Neural cell (in vitro differentiated cells): ENCODE results near the gene MRPS26.

Experiments used
- CTCF ChIP-seq: fragments of 450-650 bp; IDR thresholded peaks from 2 replicates; pipeline ENCODE4 v1.5.1; 2014; ENCODE audit warnings: antibody characterized with exemption, mild to moderate bottlenecking, moderate library complexity; ENCODE audit not compliant: poor library complexity, severe bottlenecking
- EP300 ChIP-seq: fragments of 450-650 bp; conservative IDR thresholded peaks from 2 replicates; pipeline ENCODE4 v1.6.1; 2014; ENCODE audit warnings: antibody characterized with exemption, mild to moderate bottlenecking, moderate library complexity; ENCODE audit not compliant: poor library complexity, severe bottlenecking
- EZH2 ChIP-seq: fragments of 200-600, 300-800 bp; shearing (Covaris generic), sonication (generic); IDR thresholded peaks from 2 replicates; pipeline ENCODE4 v1.6.1; 2014; ENCODE audit warnings: antibody characterized with exemption, low read length, borderline replicate concordance, mild to moderate bottlenecking; ENCODE audit not compliant: insufficient read depth, poor library complexity, severe bottlenecking
- POLR2AphosphoS5 ChIP-seq: IDR thresholded peaks from 2 replicates; pipeline ENCODE4 v1.6.1; 2012
- REST ChIP-seq: IDR thresholded peaks from 2 replicates; pipeline ENCODE4 v1.6.1; 2012; ENCODE audit warnings: borderline replicate concordance
- SMC3 ChIP-seq: fragments of 450-650 bp; conservative IDR thresholded peaks from 2 replicates; pipeline ENCODE4 v1.6.1; 2014; ENCODE audit warnings: antibody characterized with exemption, mild to moderate bottlenecking, moderate library complexity; ENCODE audit not compliant: poor library complexity
- TAF1 ChIP-seq: IDR thresholded peaks from 2 replicates; pipeline ENCODE4 v1.6.1; 2012; ENCODE audit warnings: low read depth

GRCh38 chr20:3038454-3038853 is 7.4 kb upstream of the MRPS26 start:
- no peak for TF ChIP-seq POLR2AphosphoS5
- TF ChIP-seq CTCF: no peak
- TF ChIP-seq REST: no peak
- TF ChIP-seq SMC3: no peak
- TF ChIP-seq TAF1: no peak
- TF ChIP-seq EZH2: no peak
- no peak for TF ChIP-seq EP300
